Panc1 (cell line): ENCODE results near the gene CPB1.

Source experiments
- TCF7L2 ChIP-seq: IDR thresholded peaks from 2 replicates; pipeline ENCODE4 v1.6.1; 2011; ENCODE audit warnings: mild to moderate bottlenecking, low read depth, low read length, inconsistent platforms
- TF ChIP-seq, protein P1 (sequence below): fragments of 450-650 bp; IDR thresholded peaks from 2 replicates; pipeline ENCODE4 v1.5.1; 2017; ENCODE audit warnings: mild to moderate bottlenecking

DNA sequence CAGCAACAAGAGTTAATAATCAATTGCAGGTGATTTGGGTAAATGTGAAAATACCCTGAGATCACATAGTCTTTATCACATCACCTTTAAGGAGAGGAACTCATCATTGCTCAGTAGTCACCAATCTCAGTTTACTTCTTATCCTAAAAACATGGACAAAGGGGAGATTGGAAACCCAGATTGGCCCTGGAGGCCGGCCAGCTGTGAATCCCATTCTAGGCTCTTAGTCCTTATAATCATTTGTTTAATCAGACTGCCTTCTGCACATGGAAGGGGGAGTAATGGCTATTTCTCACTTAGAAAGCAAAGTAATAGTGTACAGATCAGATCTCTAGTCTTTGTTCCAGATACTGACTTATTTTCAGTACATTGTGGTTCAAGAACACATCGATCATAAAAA lies 37.2 kb upstream of the CPB1 start:
- TF ChIP-seq, protein P1, sequence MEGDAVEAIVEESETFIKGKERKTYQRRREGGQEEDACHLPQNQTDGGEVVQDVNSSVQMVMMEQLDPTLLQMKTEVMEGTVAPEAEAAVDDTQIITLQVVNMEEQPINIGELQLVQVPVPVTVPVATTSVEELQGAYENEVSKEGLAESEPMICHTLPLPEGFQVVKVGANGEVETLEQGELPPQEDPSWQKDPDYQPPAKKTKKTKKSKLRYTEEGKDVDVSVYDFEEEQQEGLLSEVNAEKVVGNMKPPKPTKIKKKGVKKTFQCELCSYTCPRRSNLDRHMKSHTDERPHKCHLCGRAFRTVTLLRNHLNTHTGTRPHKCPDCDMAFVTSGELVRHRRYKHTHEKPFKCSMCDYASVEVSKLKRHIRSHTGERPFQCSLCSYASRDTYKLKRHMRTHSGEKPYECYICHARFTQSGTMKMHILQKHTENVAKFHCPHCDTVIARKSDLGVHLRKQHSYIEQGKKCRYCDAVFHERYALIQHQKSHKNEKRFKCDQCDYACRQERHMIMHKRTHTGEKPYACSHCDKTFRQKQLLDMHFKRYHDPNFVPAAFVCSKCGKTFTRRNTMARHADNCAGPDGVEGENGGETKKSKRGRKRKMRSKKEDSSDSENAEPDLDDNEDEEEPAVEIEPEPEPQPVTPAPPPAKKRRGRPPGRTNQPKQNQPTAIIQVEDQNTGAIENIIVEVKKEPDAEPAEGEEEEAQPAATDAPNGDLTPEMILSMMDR, result no peak
- no peak for TF ChIP-seq TCF7L2
